ENCODE measurements around the gene CDC20B. TPM values are rescaled to one million over a fixed set of nuclear protein-coding genes. Genes with fewer than 3 reads are reported as not detected.

The CDC20B gene
- total and polyA plus RNA-seq, 2 experiments from 2014 or later, result 0.39 to 0.45 TPM

DNA sequence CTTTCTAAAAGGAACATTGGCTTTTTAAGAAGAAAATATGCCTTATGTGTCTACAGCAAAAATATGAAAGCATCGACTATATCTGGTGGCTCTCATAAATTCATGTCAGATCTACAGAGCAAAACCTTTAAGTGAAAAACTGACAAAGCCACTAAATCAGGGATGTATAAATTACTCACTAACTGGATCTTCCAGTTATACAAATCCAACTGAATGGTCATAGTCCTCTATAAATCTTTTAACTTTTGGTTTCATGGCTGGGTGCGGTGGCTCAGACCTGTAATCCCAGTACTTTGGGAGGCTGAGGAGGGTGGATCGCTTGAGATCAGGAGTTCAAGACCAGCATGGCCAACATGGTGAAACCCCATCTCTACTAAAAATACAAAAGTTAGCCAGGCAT is 99.8 kb downstream of the CDC20B start:
- TF ChIP-seq, protein P1, sequence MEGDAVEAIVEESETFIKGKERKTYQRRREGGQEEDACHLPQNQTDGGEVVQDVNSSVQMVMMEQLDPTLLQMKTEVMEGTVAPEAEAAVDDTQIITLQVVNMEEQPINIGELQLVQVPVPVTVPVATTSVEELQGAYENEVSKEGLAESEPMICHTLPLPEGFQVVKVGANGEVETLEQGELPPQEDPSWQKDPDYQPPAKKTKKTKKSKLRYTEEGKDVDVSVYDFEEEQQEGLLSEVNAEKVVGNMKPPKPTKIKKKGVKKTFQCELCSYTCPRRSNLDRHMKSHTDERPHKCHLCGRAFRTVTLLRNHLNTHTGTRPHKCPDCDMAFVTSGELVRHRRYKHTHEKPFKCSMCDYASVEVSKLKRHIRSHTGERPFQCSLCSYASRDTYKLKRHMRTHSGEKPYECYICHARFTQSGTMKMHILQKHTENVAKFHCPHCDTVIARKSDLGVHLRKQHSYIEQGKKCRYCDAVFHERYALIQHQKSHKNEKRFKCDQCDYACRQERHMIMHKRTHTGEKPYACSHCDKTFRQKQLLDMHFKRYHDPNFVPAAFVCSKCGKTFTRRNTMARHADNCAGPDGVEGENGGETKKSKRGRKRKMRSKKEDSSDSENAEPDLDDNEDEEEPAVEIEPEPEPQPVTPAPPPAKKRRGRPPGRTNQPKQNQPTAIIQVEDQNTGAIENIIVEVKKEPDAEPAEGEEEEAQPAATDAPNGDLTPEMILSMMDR (IDR thresholded peaks at IDR 0.05; ENCODE audit: low read depth, low read length), result no peak
- H3K27me3 ChIP-seq, result no peaks in the 10 kb centered on the region
- no peak overlapping the region for H3K27ac ChIP-seq
- no peaks in the 10 kb centered on the region for H3K9me3 ChIP-seq (ENCODE audit: low read depth)
- DNase-seq (ENCODE audit: low read depth in 1 of 2, low spot score in 1 of 2), result no peak
- no peak overlapping the region for H3K4me3 ChIP-seq
- H3K4me1 ChIP-seq (ENCODE audit: low read depth), result no peaks in the 10 kb centered on the region
- H3K36me3 ChIP-seq, result no peaks in the 10 kb centered on the region

DNA sequence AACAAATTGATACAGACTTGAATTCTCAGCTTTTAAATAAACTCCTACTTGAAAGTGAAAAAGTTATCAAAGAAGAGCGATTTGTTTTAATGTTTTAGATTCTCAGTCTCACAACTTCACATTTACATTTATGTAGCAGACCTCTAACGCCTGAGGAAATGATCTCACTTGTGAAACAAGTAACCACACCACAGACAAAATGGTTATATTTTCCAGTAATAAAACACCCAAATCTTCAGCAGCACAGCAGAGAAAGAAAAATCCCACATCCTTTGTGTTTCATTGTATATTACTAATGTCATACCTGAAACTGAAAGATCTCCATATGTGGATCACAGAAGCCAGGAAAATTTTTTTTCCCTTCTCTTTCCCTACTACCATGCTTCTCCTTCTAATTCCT is 100.3 kb downstream of the CDC20B start:
- Histone ChIP-seq H3K4me3 (no peak overlapping the region), H3K27ac (no peak overlapping the region), H3K4me1 (ENCODE audit: low read depth) (no peaks in the 10 kb centered on the region), H3K9me3 (ENCODE audit: low read depth) (no peaks in the 10 kb centered on the region), H3K36me3 (no peaks in the 10 kb centered on the region), H3K27me3 (no peaks in the 10 kb centered on the region)
- no peak for DNase-seq (ENCODE audit: low read depth in 1 of 2, low spot score in 1 of 2)
- TF ChIP-seq, protein P1 (IDR thresholded peaks at IDR 0.05; ENCODE audit: low read depth, low read length), result no peak

DNA sequence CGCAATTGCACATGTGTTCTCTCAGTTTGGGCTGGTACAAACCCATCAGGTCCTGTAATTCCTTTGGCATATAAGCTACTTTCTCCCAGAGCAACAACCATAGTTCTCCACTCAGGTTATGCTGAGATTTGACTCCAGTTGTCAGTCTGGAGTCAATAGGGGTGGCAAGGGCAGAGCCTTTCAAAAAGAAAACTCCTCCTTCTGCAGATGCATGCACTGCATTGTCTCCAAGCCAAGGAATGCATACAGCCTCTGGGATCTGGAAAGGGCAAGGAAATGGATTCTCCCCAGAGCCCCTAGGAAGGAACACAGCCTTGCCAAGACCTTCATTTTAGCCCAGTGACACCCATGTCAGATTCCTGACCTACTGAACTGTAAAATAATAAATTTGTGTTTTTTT is 101.6 kb downstream of the CDC20B start:
- peaks cover 10% of the 10 kb centered on the region for H3K4me1 ChIP-seq (ENCODE audit: low read depth)
- TF ChIP-seq, protein P1 (IDR thresholded peaks at IDR 0.05; ENCODE audit: low read depth, low read length), result no peak
- DNase-seq (ENCODE audit: low read depth in 1 of 2, low spot score in 1 of 2), result no peak

DNA sequence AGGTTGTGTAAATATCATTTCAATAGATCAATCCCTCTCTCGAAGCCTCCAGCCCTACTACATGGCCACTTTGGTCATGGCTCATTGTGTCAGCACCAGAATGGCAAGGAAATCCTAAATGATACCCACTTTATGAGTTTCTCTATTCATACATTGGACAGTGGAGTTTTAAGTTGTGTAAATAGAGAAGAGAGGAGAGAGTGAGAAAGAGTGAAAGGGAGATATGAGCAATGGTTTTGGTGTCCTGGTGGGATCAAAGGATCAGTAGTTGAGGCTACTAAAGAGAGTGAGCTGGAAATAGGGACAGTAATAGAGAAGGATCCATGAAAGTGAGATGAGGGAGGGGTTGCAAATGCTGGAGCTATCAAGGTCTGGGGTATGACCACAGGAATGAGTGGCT is 102.0 kb downstream of the CDC20B start:
- Histone ChIP-seq H3K9me3 (ENCODE audit: low read depth) (no peaks in the 10 kb centered on the region), H3K36me3 (no peaks in the 10 kb centered on the region), H3K27me3 (no peaks in the 10 kb centered on the region), H3K4me3 (no peak overlapping the region), H3K4me1 (ENCODE audit: low read depth) (peaks cover 12% of the 10 kb centered on the region), H3K27ac (no peak overlapping the region)
- TF ChIP-seq, protein P1 (IDR thresholded peaks at IDR 0.05; ENCODE audit: low read depth, low read length), result no peak
- DNase-seq (ENCODE audit: low read depth in 1 of 2, low spot score in 1 of 2), result no peak

More for the DNA sequence above, 101.6 kb downstream of the CDC20B start:
- H3K9me3 ChIP-seq (ENCODE audit: low read depth), result no peaks in the 10 kb centered on the region
- no peak overlapping the region for H3K27ac ChIP-seq
- no peak overlapping the region for H3K4me3 ChIP-seq
- no peaks in the 10 kb centered on the region for H3K36me3 ChIP-seq
- no peaks in the 10 kb centered on the region for H3K27me3 ChIP-seq

DNA sequence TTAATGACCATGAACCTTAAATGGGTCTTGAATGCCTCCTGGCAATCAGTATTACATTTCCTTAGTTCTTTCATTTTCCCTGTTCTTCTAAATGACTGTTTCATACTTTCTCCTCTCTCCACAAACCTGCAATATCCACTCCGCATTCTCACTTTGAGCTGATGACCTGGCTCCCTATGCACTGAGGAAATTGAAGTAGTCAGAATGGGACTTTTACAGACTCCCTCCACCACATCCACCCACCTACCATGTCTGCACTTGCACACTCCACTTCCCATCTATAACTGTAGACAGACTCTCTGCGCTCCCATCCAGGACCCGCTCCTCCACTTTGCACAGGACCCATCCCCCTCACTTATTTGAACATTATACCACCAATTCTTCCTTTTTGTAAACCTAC is 106.7 kb downstream of the CDC20B start:
- H3K9me3 ChIP-seq (ENCODE audit: low read depth), result no peaks in the 10 kb centered on the region
- H3K27me3 ChIP-seq, result no peaks in the 10 kb centered on the region
- TF ChIP-seq, protein P1 (IDR thresholded peaks at IDR 0.05; ENCODE audit: low read depth, low read length), result no peak
- no peaks in the 10 kb centered on the region for H3K36me3 ChIP-seq
- H3K27ac ChIP-seq, result peak overlapping the region; percentile 34
- no peak for DNase-seq (ENCODE audit: low read depth in 1 of 2, low spot score in 1 of 2)
- peaks cover 12% of the 10 kb centered on the region for H3K4me1 ChIP-seq (ENCODE audit: low read depth)
- H3K4me3 ChIP-seq, result no peak overlapping the region

DNA sequence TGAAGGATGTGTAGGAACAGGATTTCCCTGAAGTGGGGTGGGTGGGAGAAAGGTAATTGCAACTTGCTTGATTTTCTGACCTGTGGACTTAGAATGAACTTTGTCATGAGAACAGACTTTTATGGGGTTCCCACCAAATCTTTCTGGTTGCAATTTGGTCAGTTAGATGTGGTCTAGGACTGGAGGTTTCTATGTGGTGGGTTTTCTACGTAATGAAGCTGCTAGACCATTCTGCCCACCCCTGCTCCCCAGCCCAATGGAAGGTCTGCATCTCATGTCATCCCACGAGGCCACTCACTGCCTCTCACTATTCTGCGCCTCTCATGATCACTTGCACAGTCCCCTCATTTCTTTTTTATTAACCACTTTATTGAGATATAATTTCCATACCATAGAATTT is 108.5 kb downstream of the CDC20B start:
- H3K9me3 ChIP-seq (ENCODE audit: low read depth), result no peaks in the 10 kb centered on the region
- DNase-seq (ENCODE audit: low read depth in 1 of 2, low spot score in 1 of 2), result no peak
- no peaks in the 10 kb centered on the region for H3K36me3 ChIP-seq
- no peak overlapping the region for H3K4me3 ChIP-seq
- TF ChIP-seq, protein P1 (IDR thresholded peaks at IDR 0.05; ENCODE audit: low read depth, low read length), result no peak
- H3K4me1 ChIP-seq (ENCODE audit: low read depth), result peaks cover 12% of the 10 kb centered on the region
- H3K27ac ChIP-seq, result no peak overlapping the region
- H3K27me3 ChIP-seq, result no peaks in the 10 kb centered on the region

Measured in cardiac muscle cell (in vitro differentiated cells and primary cell).